ENCODE data around the gene ELF5. TPM values are rescaled to one million over a fixed set of nuclear protein-coding genes. Genes with fewer than 3 reads are reported as not detected.

The ELF5 gene
- total and polyA plus RNA-seq, 11 donors, result not detected

GRCh38 chr11:34492806-34493414 is 20.7 kb downstream of the ELF5 start:
- Histone ChIP-seq H3K36me3 (no peaks in the 10 kb centered on the region), H3K9me3 (no peaks in the 10 kb centered on the region), H3K27me3 (peaks cover 0 to 3% (median 0%) of the 10 kb centered on the region in 9 donors), H3K27ac (no peak overlapping the region), H3K4me3 (no peak overlapping the region), H3K4me1 (no peaks in the 10 kb centered on the region)
- peak in 3 of 5 donors; percentile 16 to 62 (median 31) for DNase-seq
- TF ChIP-seq POLR2A (IDR thresholded peaks at IDR 0.05), result no peak
- peak; percentile 44 to 80 (median 69) for TF ChIP-seq CTCF (IDR thresholded peaks at IDR 0.05)
- intact Hi-C loops (cut with DNase I), result loop anchor here (2.0 to 10.0 kb wide), 10 partner anchors 126 to 688 kb away; no protein-coding TSS in a partner anchor
- peak in 1 of 4 donors; percentile 36 for ATAC-seq
- WGBS, 4 donors, result 40 to 46% (median 42%) methylated on average over 8 of the region's 8 CpGs

- no peaks in the 10 kb centered on the region for H3K36me3 ChIP-seq
- no peak overlapping the region for H3K27ac ChIP-seq
- DNase-seq (no peak), ATAC-seq (no peak)
- H3K9me3 ChIP-seq, result no peaks in the 10 kb centered on the region
- no peaks in the 10 kb centered on the region for H3K4me1 ChIP-seq
- WGBS, 4 donors, result 69 to 75% (median 72%) methylated on average over 2 of the region's 2 CpGs
- H3K27me3 ChIP-seq, result peaks cover 0 to 3% (median 0%) of the 10 kb centered on the region in 9 donors
- no peak for TF ChIP-seq POLR2A (IDR thresholded peaks at IDR 0.05)
- no peak for TF ChIP-seq CTCF (IDR thresholded peaks at IDR 0.05)
- intact Hi-C loops (cut with DNase I), result loop anchor here (2.0 to 10.0 kb wide), 10 partner anchors 123 to 686 kb away; no protein-coding TSS in a partner anchor
- H3K4me3 ChIP-seq, result no peak overlapping the region
These were observed 23.3 kb downstream of the ELF5 start for GRCh38 chr11:34490304-34490703.

- no peaks in the 10 kb centered on the region for H3K36me3 ChIP-seq
- TF ChIP-seq POLR2A (IDR thresholded peaks at IDR 0.05) (no peak), CTCF (IDR thresholded peaks at IDR 0.05) (no peak)
- no peak for DNase-seq
- 88 to 91% (median 89%) methylated on average over 12 of the region's 12 CpGs for WGBS, 4 donors
- peaks cover 0 to 3% (median 0%) of the 10 kb centered on the region in 9 donors for H3K27me3 ChIP-seq
- no peaks in the 10 kb centered on the region for H3K9me3 ChIP-seq
- intact Hi-C loops (cut with DNase I), result loop anchor here in 1 of 10 donors (10.0 kb wide), 1 partner anchor 314 kb away; no protein-coding TSS in a partner anchor
- no peak for ATAC-seq
- no peaks in the 10 kb centered on the region for H3K4me1 ChIP-seq
- H3K27ac ChIP-seq, result no peak overlapping the region
- H3K4me3 ChIP-seq, result no peak overlapping the region
These were observed 24.6 kb downstream of the ELF5 start for GRCh38 chr11:34488855-34489557.

GRCh38 chr11:34487430-34487829 is 26.2 kb downstream of the ELF5 start:
- no peaks in the 10 kb centered on the region for H3K27me3 ChIP-seq
- no peak overlapping the region for H3K4me3 ChIP-seq
- TF ChIP-seq POLR2A (IDR thresholded peaks at IDR 0.05), result no peak
- TF ChIP-seq CTCF (IDR thresholded peaks at IDR 0.05), result no peak
- ATAC-seq (no peak), DNase-seq (no peak)
- intact Hi-C loops (cut with DNase I), result loop anchor here in 1 of 10 donors (10.0 kb wide), 1 partner anchor 313 kb away; no protein-coding TSS in a partner anchor
- H3K9me3 ChIP-seq, result no peaks in the 10 kb centered on the region
- WGBS, 4 donors, result 74 to 92% (median 88%) methylated on average over 7 of the region's 7 CpGs
- no peaks in the 10 kb centered on the region for H3K4me1 ChIP-seq
- H3K27ac ChIP-seq, result no peak overlapping the region
- H3K36me3 ChIP-seq, result no peaks in the 10 kb centered on the region
